Measurements from ENCODE around the gene STIM1.
A peak's percentile ranks its signal among the peaks of the same experiment; 100 is the strongest.
"Not testable (repeated sequence)": the region's sequence is repeated elsewhere in the genome, so short reads cannot be mapped to it uniquely, and the experiment has no call there.

The STIM1 gene

GRCh38 chr11:3859373-3859881 lies 4.0 kb downstream of the STIM1 start:
- Histone ChIP-seq H3K27me3 (ENCODE audit: insufficient read depth, poor library complexity, severe bottlenecking) (no peaks in the 10 kb centered on the region), H3K27ac (replicated peaks) (no peak overlapping the region), H3K4me3 (replicated peaks; ENCODE audit: insufficient read depth, low read length) (no peak overlapping the region; the same call in 1 of the 2 replicates)
- TF ChIP-seq REST (IDR thresholded peaks at IDR 0.05; ENCODE audit: insufficient replicate concordance, low read depth) = no peak
- no peak for TF ChIP-seq SPI1 (IDR thresholded peaks at IDR 0.05; ENCODE audit: borderline replicate concordance, low read depth)
- no peak for TF ChIP-seq GABPA (IDR thresholded peaks at IDR 0.05; ENCODE audit: low read depth)
- TF ChIP-seq CTCF (IDR thresholded peaks at IDR 0.05; ENCODE audit: insufficient read depth, low read length) = no peak
- TF ChIP-seq POLR2AphosphoS5 (IDR thresholded peaks at IDR 0.05; ENCODE audit: low read depth) = no peak
- DNase-seq (ENCODE audit: low read depth in 1 of 2, low spot score in 1 of 2) = no peak

- TF ChIP-seq POLR2AphosphoS5 (IDR thresholded peaks at IDR 0.05; ENCODE audit: low read depth) (no peak), CTCF (IDR thresholded peaks at IDR 0.05; ENCODE audit: insufficient read depth, low read length) (no peak), GABPA (IDR thresholded peaks at IDR 0.05; ENCODE audit: low read depth) (no peak), REST (IDR thresholded peaks at IDR 0.05; ENCODE audit: insufficient replicate concordance, low read depth) (no peak), SPI1 (IDR thresholded peaks at IDR 0.05; ENCODE audit: borderline replicate concordance, low read depth) (no peak)
- no peaks in the 10 kb centered on the region for H3K27me3 ChIP-seq (ENCODE audit: insufficient read depth, poor library complexity, severe bottlenecking)
- H3K27ac ChIP-seq (replicated peaks) = no peak overlapping the region
- no peak overlapping the region for H3K4me3 ChIP-seq (replicated peaks; ENCODE audit: insufficient read depth, low read length)
- no peak for DNase-seq (ENCODE audit: low read depth in 1 of 2, low spot score in 1 of 2)
Observed at GRCh38 chr11:3860375-3860774, 4.9 kb downstream of the STIM1 start.

GRCh38 chr11:3860898-3861393 lies 5.5 kb downstream of the STIM1 start:
- H3K27me3 ChIP-seq (ENCODE audit: insufficient read depth, poor library complexity, severe bottlenecking); H3K4me3 ChIP-seq (replicated peaks; ENCODE audit: insufficient read depth, low read length): not testable (repeated sequence)
- DNase-seq (ENCODE audit: low read depth in 1 of 2, low spot score in 1 of 2) = peak in 1 of 2 experiments; percentile 32
- H3K27ac ChIP-seq (replicated peaks) = peak overlapping the region; percentile 13; the same call in 1 of the 2 replicates

GRCh38 chr11:3861683-3862082 lies 6.2 kb downstream of the STIM1 start:
- TF ChIP-seq POLR2AphosphoS5 (IDR thresholded peaks at IDR 0.05; ENCODE audit: low read depth) = no peak
- peak; percentile 20; the same call in 1 of the 2 replicates for TF ChIP-seq SPI1 (IDR thresholded peaks at IDR 0.05; ENCODE audit: borderline replicate concordance, low read depth)
- DNase-seq (ENCODE audit: low read depth in 1 of 2, low spot score in 1 of 2) = peak in 1 of 2 experiments; percentile 72
- H3K27ac ChIP-seq (replicated peaks) = peak overlapping the region; percentile 35
- H3K4me3 ChIP-seq (replicated peaks; ENCODE audit: insufficient read depth, low read length) = no peak overlapping the region
- H3K27me3 ChIP-seq (ENCODE audit: insufficient read depth, poor library complexity, severe bottlenecking) = no peaks in the 10 kb centered on the region

Data from HL-60 (cell line).